Measurements from ENCODE around the gene ASMTL.
A peak's percentile ranks its signal among the peaks of the same experiment; 100 is the strongest.
"Not testable (repeated sequence)": the region's sequence is repeated elsewhere in the genome, so short reads cannot be mapped to it uniquely, and the experiment has no call there.

The ASMTL gene

GRCh38 chrX:1453395-1453783 is 680 bp upstream of the ASMTL start:
- peak; percentile 77 for DNase-seq

- no peak for DNase-seq
These were observed 821 bp downstream of the ASMTL start for GRCh38 chrX:1451661-1452515.

GRCh38 chrX:1451251-1451660 is 1.5 kb downstream of the ASMTL start:
- no peak for DNase-seq

GRCh38 chrX:1450361-1451161 is 2.1 kb downstream of the ASMTL start:
- DNase-seq, result no peak

GRCh38 chrX:1449823-1450149 is 2.9 kb downstream of the ASMTL start:
- no peak for DNase-seq

GRCh38 chrX:1449036-1449822 is 3.5 kb downstream of the ASMTL start:
- no peak for DNase-seq

GRCh38 chrX:1448573-1449001 is 4.1 kb downstream of the ASMTL start:
- not testable (repeated sequence) for DNase-seq

- DNase-seq, result not testable (repeated sequence)
These were observed 4.6 kb downstream of the ASMTL start for GRCh38 chrX:1447969-1448572.

GRCh38 chrX:1446984-1447968 is 5.4 kb downstream of the ASMTL start:
- not testable (repeated sequence) for DNase-seq

- no peak for DNase-seq
These were observed 7.9 kb downstream of the ASMTL start for GRCh38 chrX:1444561-1445500.

GRCh38 chrX:1443496-1444075 is 9.1 kb downstream of the ASMTL start:
- DNase-seq, result no peak

GRCh38 chrX:1442724-1443367 is 9.9 kb downstream of the ASMTL start:
- no peak for DNase-seq

GRCh38 chrX:1442016-1442665 is 10.6 kb downstream of the ASMTL start:
- no peak for DNase-seq

GRCh38 chrX:1440506-1440905 is 12.2 kb downstream of the ASMTL start:
- no peak for DNase-seq

GRCh38 chrX:1435241-1435895 is 17.3 kb downstream of the ASMTL start:
- no peak for DNase-seq

- DNase-seq, result no peak
These were observed 17.9 kb downstream of the ASMTL start for GRCh38 chrX:1434871-1435240.

GRCh38 chrX:1433646-1434357 is 18.9 kb downstream of the ASMTL start:
- no peak for DNase-seq

- DNase-seq, result no peak
These were observed 22.3 kb downstream of the ASMTL start for GRCh38 chrX:1430451-1430850.

Measured in T-helper 9 cell (primary cell).